ENCODE data around the gene BCL6B.
A peak's percentile ranks its signal among the peaks of the same experiment; 100 is the strongest.
"Not testable (repeated sequence)": the region's sequence is repeated elsewhere in the genome, so short reads cannot be mapped to it uniquely, and the experiment has no call there.

BCL6B gene

DNA sequence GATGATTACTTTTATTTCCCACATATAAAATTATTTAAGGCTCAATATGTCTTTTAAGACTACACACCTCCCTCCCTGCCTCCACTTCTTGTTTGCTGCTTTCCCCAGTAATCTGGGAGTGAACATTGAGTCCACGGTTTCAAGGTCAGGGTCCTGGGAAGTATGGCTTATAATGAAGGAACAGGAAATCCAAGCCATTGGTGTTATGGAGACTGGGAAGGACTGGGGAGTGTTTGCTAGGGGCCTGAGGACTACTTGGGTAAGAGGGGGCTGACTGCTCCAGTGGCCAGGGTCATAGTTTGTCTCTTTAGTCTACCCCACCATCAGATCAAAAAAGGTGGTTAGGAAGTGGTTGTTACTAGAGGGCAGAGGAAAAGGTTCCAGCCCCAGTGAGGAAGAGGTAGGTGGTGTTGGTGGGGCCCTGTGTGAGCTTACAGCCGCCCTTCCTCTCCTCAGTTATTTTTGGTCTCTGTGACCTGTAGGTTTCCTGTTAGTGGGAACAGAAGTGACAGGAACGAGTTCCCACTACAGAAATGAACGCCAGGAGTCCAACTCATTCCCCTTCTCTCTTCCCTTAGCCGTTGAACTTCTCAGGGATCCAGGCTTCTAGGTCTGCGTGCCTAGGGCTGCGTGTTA is 12.2 kb downstream of the BCL6B start:
- peak; percentile 62 for DNase-seq

DNA sequence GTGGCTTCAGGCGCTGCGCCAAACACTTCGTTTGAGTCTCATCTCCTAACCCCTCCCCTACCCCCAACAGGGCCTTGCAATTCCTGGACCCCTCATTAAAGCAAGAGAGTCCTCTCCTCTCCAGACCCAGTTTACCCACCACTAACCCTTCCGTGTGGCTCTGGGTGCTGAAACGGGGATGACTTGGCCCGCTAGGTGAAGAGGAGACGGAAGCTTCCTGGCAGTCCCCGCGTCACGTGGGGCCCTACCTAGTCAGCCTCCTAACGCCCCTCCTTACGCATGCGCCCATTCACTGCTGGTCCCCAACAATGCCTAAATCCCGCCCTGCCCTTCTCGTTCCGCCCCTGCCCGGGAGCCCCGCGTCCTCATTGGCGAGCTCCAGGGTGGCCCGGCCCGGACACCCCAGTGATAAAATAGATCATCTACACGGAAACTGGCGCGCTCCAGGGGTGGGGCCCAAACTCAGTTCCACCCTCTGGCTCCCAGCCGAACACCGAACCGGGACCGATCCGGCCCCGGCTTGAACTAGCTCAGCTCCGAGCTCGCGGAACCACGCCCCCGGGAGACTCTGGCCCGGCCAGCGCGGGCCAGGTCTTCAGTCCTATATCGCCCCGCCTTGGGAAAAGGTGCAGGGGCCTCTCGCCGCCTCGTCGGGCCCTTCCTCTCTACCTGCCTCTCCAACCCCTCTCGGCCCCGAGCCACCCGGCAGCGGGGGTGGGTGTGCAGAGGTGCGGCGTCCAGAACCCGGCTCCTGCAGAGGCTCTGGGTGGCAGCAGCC is 12.9 kb downstream of the BCL6B start, which contains the start of gene SLC16A13:
SLC16A13 (plus strand) TSS at position 425 of the 778 bp plus-strand sequence. CDS start 368 bp downstream, outside the sequence.
- DNase-seq, result peak; percentile 98

DNA sequence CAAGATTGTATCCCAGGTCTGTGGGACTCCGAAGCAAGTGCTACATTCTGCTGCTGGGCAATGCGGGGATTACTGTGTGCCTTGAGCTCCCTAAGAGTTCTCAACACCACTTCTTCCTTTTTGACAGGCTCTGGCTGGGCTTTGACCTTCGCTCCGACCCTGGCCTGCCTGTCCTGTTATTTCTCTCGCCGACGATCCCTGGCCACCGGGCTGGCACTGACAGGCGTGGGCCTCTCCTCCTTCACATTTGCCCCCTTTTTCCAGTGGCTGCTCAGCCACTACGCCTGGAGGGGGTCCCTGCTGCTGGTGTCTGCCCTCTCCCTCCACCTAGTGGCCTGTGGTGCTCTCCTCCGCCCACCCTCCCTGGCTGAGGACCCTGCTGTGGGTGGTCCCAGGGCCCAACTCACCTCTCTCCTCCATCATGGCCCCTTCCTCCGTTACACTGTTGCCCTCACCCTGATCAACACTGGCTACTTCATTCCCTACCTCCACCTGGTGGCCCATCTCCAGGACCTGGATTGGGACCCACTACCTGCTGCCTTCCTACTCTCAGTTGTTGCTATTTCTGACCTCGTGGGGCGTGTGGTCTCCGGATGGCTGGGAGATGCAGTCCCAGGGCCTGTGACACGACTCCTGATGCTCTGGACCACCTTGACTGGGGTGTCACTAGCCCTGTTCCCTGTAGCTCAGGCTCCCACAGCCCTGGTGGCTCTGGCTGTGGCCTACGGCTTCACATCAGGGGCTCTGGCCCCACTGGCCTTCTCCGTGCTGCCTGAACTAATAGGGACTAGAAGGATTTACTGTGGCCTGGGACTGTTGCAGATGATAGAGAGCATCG is 15.4 kb downstream of the BCL6B start:
- no peak for DNase-seq

DNA sequence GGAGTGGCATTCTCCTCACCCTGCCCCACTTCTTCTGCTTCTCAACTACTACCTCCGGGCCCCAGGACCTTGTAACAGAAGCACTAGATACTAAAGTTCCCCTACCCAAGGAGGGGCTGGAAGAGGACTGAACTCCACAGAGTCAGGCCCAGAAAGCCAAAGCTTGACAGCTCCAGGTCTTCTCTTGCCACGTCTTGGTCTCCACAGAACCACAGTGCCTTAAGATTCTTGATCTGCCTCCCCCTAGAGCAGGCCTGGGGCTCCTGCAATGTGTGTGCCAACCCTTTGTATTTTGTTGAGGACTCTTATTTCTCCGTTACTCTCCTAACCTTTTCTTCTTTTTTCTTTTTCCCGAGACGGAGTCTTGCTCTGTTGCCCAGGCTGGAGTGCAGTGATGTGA is 17.0 kb downstream of the BCL6B start:
- DNase-seq, result no peak

DNA sequence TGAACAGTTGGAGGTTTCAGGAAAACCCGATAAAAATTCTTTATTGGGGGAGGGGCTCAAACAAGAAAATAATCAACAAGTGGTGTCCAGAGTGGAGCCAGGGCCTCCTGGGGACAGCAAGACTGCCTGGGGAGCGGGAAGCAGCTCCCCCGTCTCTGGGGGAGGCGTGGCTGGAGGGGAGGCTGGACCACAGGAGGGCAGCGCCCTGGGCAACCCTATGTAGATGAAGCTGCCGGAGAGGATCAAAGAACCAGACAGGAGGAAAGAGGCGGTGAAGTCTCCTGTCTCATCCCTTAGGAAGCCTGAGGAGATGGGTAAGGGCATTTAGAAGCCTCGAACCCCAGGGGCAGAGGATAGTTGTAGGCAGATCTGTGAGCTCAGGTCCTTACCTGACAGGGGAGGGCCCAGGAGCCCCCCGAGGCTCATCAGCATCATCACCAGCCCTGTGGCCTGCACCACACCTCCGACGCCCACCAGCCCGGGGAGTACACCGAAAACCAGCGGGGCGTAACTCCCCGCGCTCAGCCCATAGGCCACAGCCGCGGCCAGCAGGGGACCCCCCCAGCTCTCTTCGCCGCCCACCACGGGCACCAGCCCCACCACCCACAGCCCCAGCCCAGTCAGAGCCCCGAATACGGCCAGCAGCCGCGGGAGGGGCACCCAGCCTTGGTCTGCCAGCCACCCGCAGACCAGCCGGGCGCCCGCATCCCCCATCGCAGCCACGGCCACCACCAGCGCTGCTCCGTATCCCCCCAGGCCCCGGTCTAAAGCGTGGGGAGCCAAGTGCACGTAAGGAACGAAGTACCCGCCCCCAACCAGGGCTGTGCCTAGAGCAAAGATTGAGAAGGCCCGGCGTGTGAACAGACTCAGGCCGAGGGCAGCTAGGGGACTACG is 19.0 kb downstream of the BCL6B start:
- DNase-seq, result peak; percentile 55

DNA sequence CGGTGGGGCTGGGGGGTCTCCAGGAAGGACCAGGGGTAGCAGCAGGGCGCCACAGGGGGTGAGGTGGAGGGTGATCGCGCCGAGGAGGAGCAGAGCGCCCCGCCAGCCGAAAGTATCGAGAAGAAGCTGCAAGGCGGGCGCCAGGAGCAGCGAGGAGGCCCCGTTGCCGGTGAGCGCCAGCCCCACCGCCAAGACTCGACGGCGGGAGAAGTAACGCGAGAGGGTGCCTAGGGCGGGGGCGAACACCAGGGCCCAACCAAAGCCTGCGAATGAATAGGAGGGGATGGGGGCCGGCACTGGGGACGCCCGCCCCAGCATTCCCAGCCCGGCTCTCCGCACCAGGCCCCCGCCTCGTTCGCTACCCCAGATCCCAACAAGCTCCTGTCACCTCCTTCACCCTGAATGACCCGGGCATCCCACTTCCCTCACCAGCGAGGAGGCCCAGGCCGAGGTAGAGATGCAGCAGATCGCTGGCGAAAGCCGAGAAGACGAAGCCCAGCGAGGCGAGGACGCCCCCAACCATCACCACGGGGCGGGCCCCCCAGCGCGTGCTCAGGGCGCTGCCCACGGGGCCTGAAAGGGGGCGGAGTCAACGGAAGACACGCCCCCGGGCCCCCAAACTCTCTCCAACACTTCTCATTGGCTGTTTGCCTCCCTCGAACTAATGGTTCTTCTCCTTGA is 19.8 kb downstream of the BCL6B start:
- peak; percentile 69 for DNase-seq

DNA sequence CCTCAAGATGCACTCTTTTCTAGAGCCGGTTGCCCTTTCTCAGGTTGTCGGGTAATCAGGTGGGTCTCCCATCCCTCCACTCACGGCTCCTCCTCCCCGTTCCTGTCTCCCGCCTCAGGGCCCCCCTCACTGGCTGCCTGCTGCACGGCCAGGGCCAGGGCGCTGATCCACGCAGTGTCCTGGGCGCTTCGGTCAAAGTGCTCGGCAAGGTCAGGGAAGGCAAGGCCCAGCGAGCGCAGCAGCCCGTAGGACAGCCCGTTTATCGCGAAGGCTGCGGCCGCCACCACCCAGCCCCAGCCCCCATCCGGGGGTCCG is 20.3 kb downstream of the BCL6B start:
- DNase-seq, result no peak

DNA sequence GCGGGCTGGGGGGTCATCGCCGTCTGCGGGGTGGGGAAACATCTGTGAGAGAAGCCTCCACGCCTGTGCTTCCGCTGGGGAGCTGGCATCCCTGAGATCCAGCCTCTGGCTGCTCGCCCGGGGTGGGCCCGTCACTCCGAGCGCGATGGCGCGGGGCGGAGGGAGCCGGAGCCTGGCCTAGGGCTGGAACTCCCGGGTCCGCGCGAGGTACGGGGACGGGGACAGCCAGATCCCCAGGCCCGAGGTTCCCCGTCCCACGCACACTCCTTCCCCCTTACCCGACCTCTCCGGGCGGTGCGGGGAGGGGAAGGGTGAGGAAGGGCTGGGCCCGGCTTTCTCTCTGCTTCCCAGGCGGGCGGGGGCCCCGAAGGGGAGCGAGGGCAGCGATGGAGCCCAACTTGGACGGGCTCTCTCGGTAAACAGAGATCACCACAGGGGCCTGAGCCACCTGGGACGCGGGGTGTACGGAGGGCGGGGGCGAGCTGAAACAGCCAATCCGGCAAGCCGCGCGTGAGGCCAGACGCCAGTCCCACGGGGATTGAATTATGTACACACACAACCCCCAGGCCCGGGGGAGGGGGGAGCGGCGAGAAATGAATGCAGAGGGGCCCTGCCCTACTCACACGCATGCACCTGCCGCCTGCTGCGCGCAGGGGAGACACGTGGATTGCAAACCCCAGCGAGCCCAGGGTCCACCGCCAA is 20.8 kb downstream of the BCL6B start, which contains the start of gene SLC16A11:
SLC16A11 (minus strand) TSS at position 596 of the 702 bp plus-strand sequence; CDS start at position 17, 579 bp downstream.
- peak; percentile 51 for DNase-seq

DNA sequence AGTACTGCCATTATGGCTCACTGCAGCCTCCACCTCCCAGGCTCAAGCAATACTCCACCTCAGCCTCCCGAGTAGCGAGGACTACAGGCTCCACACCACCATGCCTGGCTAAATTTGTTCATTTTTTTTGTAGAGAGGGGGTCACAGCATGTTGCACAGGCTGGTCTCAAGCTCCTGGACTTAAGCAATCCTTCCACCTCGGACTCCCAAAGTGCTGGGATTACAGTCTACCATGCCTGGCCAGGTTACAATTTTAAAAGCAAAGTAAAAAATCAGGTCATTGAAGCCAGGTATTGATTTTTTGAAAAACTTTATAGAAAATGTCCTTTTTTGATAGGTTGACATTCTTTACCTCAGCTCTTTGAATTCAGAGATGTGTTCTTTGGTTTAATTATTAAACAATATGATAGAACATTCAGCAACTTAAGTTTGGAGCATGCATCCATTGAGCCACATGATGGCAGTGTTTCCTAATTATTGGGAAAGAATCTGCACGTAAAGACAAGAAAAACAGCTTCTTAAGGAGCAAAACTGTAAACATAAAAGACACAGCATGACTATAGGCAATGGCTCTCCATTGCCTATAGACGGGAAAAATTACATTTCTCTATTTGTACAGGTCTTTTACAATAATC is 22.8 kb downstream of the BCL6B start:
- DNase-seq, result peak; percentile 37

DNA sequence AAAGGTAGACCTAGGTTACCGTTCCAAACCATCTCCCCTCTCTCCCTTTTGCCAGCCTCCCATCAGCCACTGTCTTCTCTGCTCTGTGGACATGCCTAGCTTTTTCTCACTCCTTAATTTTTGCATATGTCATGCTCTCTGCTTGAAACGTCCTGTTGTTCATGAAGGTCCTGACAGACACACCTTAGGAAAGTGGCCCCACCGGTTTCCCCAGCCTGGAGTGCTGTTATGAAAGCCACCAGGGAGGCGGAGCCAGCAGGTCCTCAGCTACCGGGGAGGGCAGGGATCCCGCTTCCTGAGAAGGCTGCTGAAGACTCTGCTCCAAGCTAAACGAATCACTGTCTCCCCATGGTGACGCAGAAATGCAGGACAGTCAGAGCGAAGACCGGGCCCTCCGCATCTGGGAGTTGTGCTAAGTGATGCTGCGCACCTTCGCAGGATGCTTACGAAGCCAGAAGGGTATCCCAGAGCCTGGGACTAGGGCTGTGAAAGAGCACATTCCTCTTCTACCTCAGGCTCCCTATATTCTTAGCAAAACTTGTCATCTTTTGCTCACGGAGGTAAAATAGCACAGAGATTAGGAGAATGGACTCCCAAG is 23.4 kb downstream of the BCL6B start:
- peak; percentile 62 for DNase-seq

DNA sequence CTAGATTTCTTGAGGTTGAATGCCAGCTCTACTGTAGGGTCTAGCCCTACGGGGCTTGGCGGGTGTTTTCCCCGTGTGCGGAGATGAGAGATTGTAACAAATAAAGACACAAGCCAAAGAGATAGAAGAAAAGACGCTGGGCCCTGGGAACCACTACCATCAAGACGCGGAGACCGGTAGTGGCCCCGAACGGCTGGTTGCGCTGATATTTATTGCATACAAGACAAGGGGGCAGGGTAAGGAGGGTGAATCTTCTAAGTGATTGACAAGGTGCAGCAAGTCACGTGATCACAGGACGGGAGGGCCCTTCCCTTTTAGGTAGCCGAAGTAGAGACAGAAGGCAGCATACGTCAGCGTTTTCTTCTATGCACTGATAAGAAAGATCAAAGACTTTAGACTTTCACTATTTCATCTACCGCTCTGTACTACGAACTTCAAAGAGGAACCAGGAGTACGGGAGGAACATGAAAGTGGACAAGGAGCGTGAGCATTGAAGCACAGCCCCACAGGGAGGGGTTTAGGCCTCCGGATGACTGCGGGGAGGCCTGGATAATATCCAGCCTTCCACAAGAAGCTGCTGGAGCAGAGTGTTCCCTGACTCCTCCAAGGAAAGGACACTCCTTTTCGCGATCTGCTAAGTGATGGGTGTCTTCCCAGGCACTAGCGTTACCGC is 24.0 kb downstream of the BCL6B start:
- DNase-seq, result peak; percentile 74

DNA sequence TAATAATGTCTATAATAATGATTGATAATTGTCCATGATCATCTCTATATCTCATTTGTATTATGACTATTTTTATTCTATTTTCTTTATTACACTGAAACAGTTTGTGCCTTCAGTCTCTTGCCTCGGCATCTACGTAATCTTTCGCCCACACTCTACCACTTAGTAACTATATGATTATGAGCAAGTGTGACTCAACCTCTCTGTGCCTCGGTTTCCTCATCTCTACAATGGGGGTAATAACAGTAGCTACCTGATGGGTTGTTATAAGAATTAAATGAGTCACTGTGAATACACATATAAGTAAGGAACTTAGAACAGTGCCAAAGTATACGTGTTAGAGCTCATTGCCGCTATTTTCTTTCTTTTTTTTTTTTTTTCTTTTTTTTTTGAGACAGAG is 24.7 kb downstream of the BCL6B start:
- DNase-seq, result peak; percentile 49

DNA sequence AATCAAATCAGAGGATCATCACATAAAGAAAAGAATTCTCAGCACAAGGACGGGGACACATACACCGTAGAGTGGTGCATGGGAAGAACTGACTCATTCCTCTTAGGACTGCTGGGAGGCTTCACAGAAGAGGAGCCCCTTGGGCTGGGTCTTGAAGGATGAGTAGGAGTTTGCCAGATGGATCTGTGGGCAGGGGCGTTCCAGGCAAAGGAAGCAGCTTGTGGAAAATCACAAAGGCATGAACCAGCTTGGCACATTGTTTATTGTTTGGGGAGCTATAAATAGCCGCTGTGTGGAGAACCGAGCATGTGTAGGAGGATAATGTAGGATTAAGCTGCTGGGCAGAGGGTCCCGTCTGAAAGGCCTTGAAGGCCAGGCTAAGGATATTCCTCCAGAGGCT is 26.1 kb downstream of the BCL6B start:
- no peak for DNase-seq

DNA sequence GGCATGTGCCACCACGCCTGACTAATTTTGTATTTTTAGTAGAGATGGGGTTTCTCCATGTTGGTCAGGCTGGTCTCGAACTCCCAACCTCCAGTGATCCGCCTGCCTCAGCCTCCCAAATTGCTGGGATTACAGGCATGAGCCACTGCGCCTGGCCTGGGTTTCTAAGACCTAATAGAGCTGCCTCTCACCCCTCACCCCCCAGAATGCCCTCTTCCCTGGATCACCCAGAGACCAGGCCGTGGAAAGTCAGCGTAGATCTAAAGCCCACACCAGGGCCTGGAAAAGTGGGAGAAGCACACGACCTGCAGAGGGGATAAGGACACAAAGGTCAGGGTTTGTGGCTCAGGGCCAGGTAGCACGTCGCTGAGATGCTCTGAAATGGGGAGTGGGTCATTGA is 27.7 kb downstream of the BCL6B start:
- DNase-seq, result not testable (repeated sequence)

DNA sequence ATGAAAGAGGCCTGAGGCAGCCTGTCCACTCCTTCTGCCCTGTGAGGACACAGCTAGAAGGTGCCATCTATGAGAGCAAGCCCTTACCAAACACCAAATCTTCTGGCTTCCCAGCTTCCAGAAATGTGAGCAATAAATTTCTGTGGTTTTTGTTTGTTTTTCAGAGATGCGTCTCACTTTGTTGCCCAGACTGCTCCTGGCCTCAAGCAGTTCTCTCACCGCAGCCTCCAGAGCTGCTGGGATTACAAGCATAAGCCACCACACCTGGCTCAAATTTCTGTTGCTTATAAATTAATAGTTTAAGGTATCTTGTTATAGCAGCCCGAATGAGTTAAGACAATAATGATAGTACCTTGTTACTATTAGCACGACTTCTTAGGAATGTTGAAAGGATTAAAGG is 33.5 kb downstream of the BCL6B start:
- DNase-seq, result no peak

DNA sequence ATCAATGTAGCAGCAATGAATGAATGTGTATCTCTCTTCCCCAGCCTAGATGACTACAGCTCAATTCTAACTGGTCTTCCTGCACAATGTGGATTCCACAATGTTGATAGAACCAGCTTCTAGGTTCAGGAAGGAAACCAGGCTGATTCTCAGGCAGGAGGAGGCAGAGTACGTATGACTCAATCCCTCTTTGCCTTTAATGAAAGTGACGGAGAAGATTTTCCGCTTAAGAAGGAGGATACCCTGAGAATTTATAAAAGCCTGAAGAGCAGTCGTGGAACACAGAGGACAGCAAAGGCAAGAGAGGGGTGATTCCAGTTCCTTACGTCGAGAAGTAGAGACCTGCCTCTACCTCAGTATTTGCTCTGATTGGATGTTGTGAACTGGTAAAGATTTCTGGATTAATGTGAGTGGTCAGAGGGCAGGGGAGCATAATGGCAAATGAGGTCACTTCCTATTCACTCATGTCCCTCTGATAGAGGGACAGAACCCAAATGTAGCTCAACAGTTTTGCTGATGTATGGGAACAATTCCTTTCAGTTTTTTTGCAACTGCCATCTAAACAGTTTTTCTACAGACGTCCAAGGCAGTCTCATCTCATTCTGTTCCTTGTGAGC is 36.1 kb downstream of the BCL6B start:
- no peak for DNase-seq

DNA sequence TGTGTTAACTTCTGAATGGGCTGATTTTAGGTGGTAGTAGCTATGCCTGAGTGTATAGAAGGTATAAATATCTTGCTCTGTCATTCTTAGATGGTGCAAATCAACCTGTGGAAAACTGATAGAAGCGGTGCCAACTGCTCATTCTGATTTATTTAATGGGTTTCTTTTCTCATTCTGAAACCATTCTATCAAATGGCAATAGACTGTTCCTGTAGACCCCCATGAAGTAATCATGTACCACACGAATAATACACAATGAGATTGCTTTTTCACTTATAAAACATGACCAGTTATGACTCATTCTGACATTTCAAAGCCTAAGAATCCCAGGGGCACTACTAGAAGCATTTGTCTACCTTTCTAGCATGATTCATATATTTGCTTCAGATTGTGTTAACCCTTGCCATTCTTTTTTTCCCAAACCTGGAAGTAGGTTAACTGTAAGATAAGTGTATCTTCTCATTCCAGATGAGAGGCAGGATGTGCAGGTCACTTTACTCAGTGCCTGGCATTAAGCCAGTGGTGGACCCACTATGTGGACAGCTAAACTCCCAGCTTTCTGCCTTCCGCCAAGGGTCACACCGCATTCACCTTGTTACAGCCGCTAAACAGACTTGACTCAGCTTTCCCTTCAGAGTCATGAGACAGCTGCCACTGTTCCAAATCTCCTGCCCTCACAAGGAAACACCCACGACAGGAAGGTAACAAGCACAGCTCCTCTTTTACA is 37.5 kb downstream of the BCL6B start:
- DNase-seq, result peak; percentile 59

DNA sequence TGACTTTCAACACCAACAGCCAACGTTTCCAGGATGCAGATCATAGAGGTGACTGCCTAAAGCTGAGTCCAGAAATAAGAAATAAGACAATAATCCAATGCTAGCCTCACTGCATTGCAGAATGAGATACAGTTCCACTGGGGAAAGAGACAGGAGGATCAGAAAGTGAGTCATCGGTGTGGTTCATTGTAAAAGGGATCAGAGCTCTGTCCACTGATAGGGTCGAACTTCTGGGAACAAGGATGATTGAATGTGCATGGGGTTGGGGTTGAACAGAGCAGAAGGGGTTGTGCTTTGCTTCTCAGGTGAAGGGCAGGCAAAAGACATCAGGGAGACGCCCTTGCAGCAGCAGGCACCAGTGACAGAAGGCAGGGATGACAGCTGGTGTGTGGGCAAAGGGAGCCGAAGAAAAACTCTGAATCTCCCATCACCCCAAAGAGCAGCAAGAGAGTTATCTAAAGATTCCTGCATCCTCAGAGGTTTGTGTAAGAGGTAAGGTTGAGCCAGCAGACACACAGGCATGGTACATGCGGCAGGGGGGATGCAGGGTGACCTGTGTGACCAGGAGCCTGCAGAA is 40.8 kb downstream of the BCL6B start:
- no peak for DNase-seq
